PC-9 (cell line): ENCODE results near the gene ARHGAP32. TPM values are rescaled to one million over a fixed set of nuclear protein-coding genes. Genes with fewer than 3 reads are reported as not detected.

ENCODE experiments used
- BruUV-seq: library from RNA; stranded (reverse); fragments of 400-500 nt; replicated peaks from 2 replicates; lab custom pipeline; 2021; lab: Mats Ljungman, UMichigan
- CTCF ChIA-PET: fragments of 300-600 bp; sonication (Branson Sonifier 250); formaldehyde crosslinking; loops from one replicate; lab custom pipeline; 2022; ENCODE audit warnings: antibody characterized with exemption; lab: Charles Lee
- POLR2A ChIA-PET: fragments of 300-600 bp; sonication (Branson Sonifier 250); formaldehyde crosslinking; loops from one replicate; lab custom pipeline; 2022; ENCODE audit warnings: antibody characterized with exemption; ENCODE audit not compliant: unreplicated experiment; lab: Charles Lee
- DNase-seq, 2 experiments: peaks; one replicate each; pipeline versions ENCODE4 v3.0.0 to v3.0.0-alpha.2; 2015 to 2022; ENCODE audit warnings: mixed read lengths in 1 of 2
- H2AFZ ChIP-seq: fragments of 200-600 bp; sonication (generic); 2 replicates; pipeline ENCODE4 v1.8.1; 2017; ENCODE audit warnings: antibody characterized with exemption
- H3F3A ChIP-seq: fragments of 200-600 bp; sonication (generic); 2 replicates; pipeline ENCODE4 v1.8.1; 2017; ENCODE audit warnings: antibody characterized with exemption, mild to moderate bottlenecking, low read depth; ENCODE audit not compliant: insufficient read depth
- H3K27ac ChIP-seq: fragments of 200-600 bp; sonication (generic); 2 replicates; pipeline ENCODE4 v1.6.1; 2016; ENCODE audit warnings: mixed run types
- H3K27me3 ChIP-seq: fragments of 200-600 bp; sonication (generic); 2 replicates; pipeline ENCODE4 v1.6.1; 2016; ENCODE audit warnings: low read depth, mixed run types; ENCODE audit not compliant: insufficient read depth
- H3K36me3 ChIP-seq: fragments of 200-600 bp; sonication (generic); 2 replicates; pipeline ENCODE4 v1.6.1; 2016; ENCODE audit warnings: low read depth, mixed run types
- H3K4me1 ChIP-seq: fragments of 200-600 bp; sonication (generic); replicated peaks from 2 replicates; pipeline ENCODE4 v1.6.1; 2016; ENCODE audit warnings: mixed run types; ENCODE audit not compliant: insufficient read depth
- H3K4me2 ChIP-seq: fragments of 200-600 bp; sonication (generic); 2 replicates; pipeline ENCODE4 v1.6.1; 2017; ENCODE audit warnings: mixed run types
- H3K4me3 ChIP-seq: fragments of 200-600 bp; sonication (generic); 2 replicates; pipeline ENCODE4 v1.6.1; 2016; ENCODE audit warnings: mixed run types
- H3K79me2 ChIP-seq: fragments of 200-600 bp; sonication (generic); 2 replicates; pipeline ENCODE4 v1.6.1; 2017; ENCODE audit warnings: low read depth, mixed run types
- H3K9me2 ChIP-seq: fragments of 200-600 bp; sonication (generic); 2 replicates; pipeline ENCODE4 v1.8.1; 2017; ENCODE audit warnings: mild to moderate bottlenecking; ENCODE audit not compliant: insufficient read depth
- H3K9me3 ChIP-seq: fragments of 200-600 bp; sonication (generic); 2 replicates; pipeline ENCODE4 v1.8.1; 2016; ENCODE audit warnings: low read depth; ENCODE audit not compliant: insufficient read depth
- H4K20me1 ChIP-seq: fragments of 200-600 bp; sonication (generic); 2 replicates; pipeline ENCODE4 v1.8.1; 2017; ENCODE audit not compliant: insufficient read depth
- EZH2 ChIP-seq: fragments of 200-600 bp; sonication (generic); IDR thresholded peaks from 2 replicates; pipeline ENCODE4 v1.8.0; 2017; ENCODE audit warnings: antibody characterized with exemption, low read depth
- intact Hi-C: fragments of 100-400 bp; cut with micrococcal nuclease; formaldehyde crosslinking; loops from one replicate; pipeline ENCODE4 v1.10.0; 2022; ENCODE audit not compliant: unreplicated experiment
- total RNA-seq: library from RNA; stranded (reverse); gene quantifications from 2 replicates; pipeline ENCODE4 v1.2.3, GENCODE V29; 2021
- TF ChIP-seq, protein P1 (sequence below): fragments of 200-600 bp; sonication (generic); conservative IDR thresholded peaks from 2 replicates; pipeline ENCODE4 v1.6.1; 2017; ENCODE audit warnings: mixed run types, antibody characterized with exemption, mild to moderate bottlenecking, moderate library complexity

The ARHGAP32 gene
- total RNA-seq, 1 experiment from 2014 or later: 35.1 TPM

DNA sequence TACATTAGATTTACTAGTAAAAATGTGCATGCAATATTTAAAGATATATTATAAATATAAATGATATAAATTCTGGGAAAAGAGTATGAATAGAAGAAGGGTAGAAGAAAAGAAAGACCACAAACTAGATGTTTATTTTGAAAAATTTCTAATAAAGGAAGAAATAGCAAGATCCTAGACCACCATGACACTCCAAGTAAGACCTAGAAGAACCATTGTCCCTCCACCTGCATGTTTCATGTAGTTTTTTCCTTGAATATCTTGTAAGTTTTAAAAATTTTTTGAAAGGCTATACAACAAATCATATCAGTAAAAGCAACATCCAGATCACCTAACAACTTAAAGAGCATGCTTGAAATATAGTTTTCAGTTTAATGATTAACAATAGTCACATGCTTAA lies 46.8 kb downstream of the ARHGAP32 start:
- peaks cover 2% of the 10 kb centered on the region; the same call in 1 of the 2 replicates for H3K9me3 ChIP-seq
- H3K36me3 ChIP-seq: no peaks in the 10 kb centered on the region
- no peak overlapping the region for H3K4me2 ChIP-seq
- H3K27ac ChIP-seq: no peak overlapping the region
- intact Hi-C loops: no loop called here
- no TSS peak for BruUV-seq
- H3F3A ChIP-seq: peaks cover 14% of the 10 kb centered on the region
- no peak for DNase-seq
- H3K27me3 ChIP-seq: no peaks in the 10 kb centered on the region
- ChIA-PET CTCF (no interaction called here), POLR2A (no interaction called here)
- H3K9me2 ChIP-seq: no peaks in the 10 kb centered on the region
- H3K4me1 ChIP-seq: peaks cover 37% of the 10 kb centered on the region
- no peak for TF ChIP-seq EZH2
- TF ChIP-seq, protein P1, sequence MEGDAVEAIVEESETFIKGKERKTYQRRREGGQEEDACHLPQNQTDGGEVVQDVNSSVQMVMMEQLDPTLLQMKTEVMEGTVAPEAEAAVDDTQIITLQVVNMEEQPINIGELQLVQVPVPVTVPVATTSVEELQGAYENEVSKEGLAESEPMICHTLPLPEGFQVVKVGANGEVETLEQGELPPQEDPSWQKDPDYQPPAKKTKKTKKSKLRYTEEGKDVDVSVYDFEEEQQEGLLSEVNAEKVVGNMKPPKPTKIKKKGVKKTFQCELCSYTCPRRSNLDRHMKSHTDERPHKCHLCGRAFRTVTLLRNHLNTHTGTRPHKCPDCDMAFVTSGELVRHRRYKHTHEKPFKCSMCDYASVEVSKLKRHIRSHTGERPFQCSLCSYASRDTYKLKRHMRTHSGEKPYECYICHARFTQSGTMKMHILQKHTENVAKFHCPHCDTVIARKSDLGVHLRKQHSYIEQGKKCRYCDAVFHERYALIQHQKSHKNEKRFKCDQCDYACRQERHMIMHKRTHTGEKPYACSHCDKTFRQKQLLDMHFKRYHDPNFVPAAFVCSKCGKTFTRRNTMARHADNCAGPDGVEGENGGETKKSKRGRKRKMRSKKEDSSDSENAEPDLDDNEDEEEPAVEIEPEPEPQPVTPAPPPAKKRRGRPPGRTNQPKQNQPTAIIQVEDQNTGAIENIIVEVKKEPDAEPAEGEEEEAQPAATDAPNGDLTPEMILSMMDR: no peak
- no peak overlapping the region for H2AFZ ChIP-seq
- no peaks in the 10 kb centered on the region for H4K20me1 ChIP-seq
- H3K4me3 ChIP-seq: no peak overlapping the region
- H3K79me2 ChIP-seq: peaks cover 45% of the 10 kb centered on the region

GRCh38 chr11:129144256-129144655 lies 47.9 kb downstream of the ARHGAP32 start:
- POLR2A ChIA-PET: no interaction called here
- peaks cover 40% of the 10 kb centered on the region for H3K79me2 ChIP-seq
- H3K36me3 ChIP-seq: no peaks in the 10 kb centered on the region
- H3K9me3 ChIP-seq: no peaks in the 10 kb centered on the region; the same call in 1 of the 2 replicates
- no peak for TF ChIP-seq EZH2
- TF ChIP-seq, protein P1: no peak
- H3K4me1 ChIP-seq: peaks cover 37% of the 10 kb centered on the region
- no peaks in the 10 kb centered on the region for H4K20me1 ChIP-seq
- H3K27me3 ChIP-seq: no peaks in the 10 kb centered on the region
- H3K9me2 ChIP-seq: no peaks in the 10 kb centered on the region
- no peak overlapping the region for H3K4me3 ChIP-seq
- H3K27ac ChIP-seq: peak overlapping the region; percentile 96
- no peak overlapping the region for H2AFZ ChIP-seq
- peak overlapping the region; percentile 79 for H3K4me2 ChIP-seq
- CTCF ChIA-PET: interaction anchor here (0.7 kb wide), 1 partner anchor 465 kb away, joined by 3 read pairs; no protein-coding TSS in a partner anchor
- DNase-seq: no peak
- BruUV-seq: no TSS peak
- peaks cover 14% of the 10 kb centered on the region for H3F3A ChIP-seq
- intact Hi-C loops: no loop called here

- Histone ChIP-seq H3K4me1 (peaks cover 31% of the 10 kb centered on the region), H3K36me3 (no peaks in the 10 kb centered on the region), H3F3A (peaks cover 14% of the 10 kb centered on the region), H3K4me2 (peak overlapping the region; percentile 79), H3K79me2 (peaks cover 32% of the 10 kb centered on the region), H3K27me3 (no peaks in the 10 kb centered on the region), H2AFZ (no peak overlapping the region), H3K27ac (peak overlapping the region; percentile 96), H3K9me2 (no peaks in the 10 kb centered on the region), H3K9me3 (no peaks in the 10 kb centered on the region; the same call in 1 of the 2 replicates), H3K4me3 (peak overlapping the region; percentile 40; the same call in 1 of the 2 replicates), H4K20me1 (no peaks in the 10 kb centered on the region)
- ChIA-PET CTCF (interaction anchor here (0.5 kb wide), 1 partner anchor 237 kb away, joined by 3 read pairs; no protein-coding TSS in a partner anchor), POLR2A (interaction anchor here (0.7 kb wide), 1 partner anchor 119 kb away, joined by 7 read pairs; no protein-coding TSS in a partner anchor)
- peak; percentile 88 to 98 for DNase-seq
- intact Hi-C loops: loop anchor here (1.0 kb wide), 1 partner anchor 49 kb away; the partner anchor contains the start of gene ARHGAP32
- BruUV-seq: no TSS peak
- TF ChIP-seq, protein P1: no peak
- no peak for TF ChIP-seq EZH2
These were observed 48.8 kb downstream of the ARHGAP32 start for GRCh38 chr11:129143335-129143734.
